HEK293 (cell line): ENCODE data around the gene MAML2.

ENCODE experiments used
- CTCF ChIA-PET: fragments of 350-600 bp; formaldehyde crosslinking; extraction: SDS; loops from one replicate; lab custom pipeline; 2021; ENCODE audit warnings: antibody characterized with exemption; lab: Yijun Ruan, JAX
- POLR2A ChIA-PET: fragments of 300-600 bp; formaldehyde crosslinking; extraction: SDS; loops from one replicate; lab custom pipeline; 2020; ENCODE audit warnings: antibody characterized with exemption, inconsistent platforms; lab: Yijun Ruan, JAX
- H3K27ac ChIP-seq: fragments of 200-500 bp; sonication (Bioruptor generic); 2 replicates; pipeline ENCODE4 v1.5.1; 2014; ENCODE audit warnings: low read depth, low read length, control low read depth, inconsistent platforms; ENCODE audit errors: extremely low read depth
- H3K36me3 ChIP-seq, 2 experiments: fragments of 200-500 bp in 1 of 2; sonication (Bioruptor generic) in 1 of 2; 1 replicate in 1 of 2; 2 replicates in 1 of 2; pipeline ENCODE4 v1.5.1; 2014 to 2017; ENCODE audit warnings: inconsistent platforms in 2 of 2, low read length in 2 of 2; ENCODE audit not compliant: control insufficient read depth in 2 of 2, insufficient read depth in 1 of 2
- H3K4me1 ChIP-seq: fragments of 200-500 bp; sonication (Bioruptor generic); 2 replicates; pipeline ENCODE4 v1.5.1; 2014; ENCODE audit warnings: mild to moderate bottlenecking, low read length, inconsistent platforms; ENCODE audit not compliant: control insufficient read depth, insufficient read depth
- H3K4me3 ChIP-seq: 2 replicates; pipeline ENCODE4 v1.5.1; 2011; ENCODE audit warnings: low read depth, mild to moderate bottlenecking, control low read depth, low read length, moderate library complexity
- H3K9me3 ChIP-seq: fragments of 200-500 bp; sonication (Bioruptor generic); 2 replicates; pipeline ENCODE4 v1.5.1; 2014; ENCODE audit warnings: low read depth, low read length, inconsistent platforms; ENCODE audit not compliant: control insufficient read depth, insufficient read depth
- HOXD13 ChIP-seq: sonication (generic); formaldehyde crosslinking; IDR thresholded peaks from 2 replicates; pipeline ENCODE4 v1.8.0; 2022; ENCODE audit warnings: missing genetic modification reagents, borderline replicate concordance
- IKZF3 ChIP-seq: fragments of 450-650 bp; IDR thresholded peaks from 2 replicates; pipeline ENCODE4 v1.5.0; 2018; ENCODE audit warnings: missing biosample characterization, mild to moderate bottlenecking, missing genetic modification characterization, moderate library complexity
- KLF1 ChIP-seq: fragments of 450-650 bp; formaldehyde crosslinking; IDR thresholded peaks from 2 replicates; pipeline ENCODE4 v1.5.1; 2016; ENCODE audit warnings: missing biosample characterization, missing genetic modification characterization
- KLF7 ChIP-seq: fragments of 450-650 bp; formaldehyde crosslinking; IDR thresholded peaks from 2 replicates; pipeline ENCODE4 v1.5.1; 2016; ENCODE audit warnings: missing biosample characterization, missing genetic modification characterization, borderline replicate concordance
- RBAK ChIP-seq: fragments of 450-650 bp; formaldehyde crosslinking; IDR thresholded peaks from 2 replicates; pipeline ENCODE4 v1.5.1; 2016; ENCODE audit warnings: missing biosample characterization, missing genetic modification characterization
- REPIN1 ChIP-seq: fragments of 450-650 bp; formaldehyde crosslinking; IDR thresholded peaks from 2 replicates; pipeline ENCODE4 v1.5.1; 2017; ENCODE audit warnings: missing biosample characterization, missing genetic modification characterization, low read depth
- SP3 ChIP-seq: fragments of 450-650 bp; formaldehyde crosslinking; IDR thresholded peaks from 2 replicates; pipeline ENCODE4 v1.5.1; 2016; ENCODE audit warnings: missing biosample characterization, missing genetic modification characterization
- ZBTB7A ChIP-seq: fragments of 450-650 bp; formaldehyde crosslinking; IDR thresholded peaks from 2 replicates; pipeline ENCODE4 v1.5.1; 2016; ENCODE audit warnings: low read depth, missing biosample characterization, missing genetic modification characterization
- ZNF121 ChIP-seq: fragments of 450-650 bp; formaldehyde crosslinking; IDR thresholded peaks from 2 replicates; pipeline ENCODE4 v1.5.1; 2016; ENCODE audit warnings: missing biosample characterization, missing genetic modification characterization
- ZNF133 ChIP-seq: fragments of 450-650 bp; formaldehyde crosslinking; IDR thresholded peaks from 2 replicates; pipeline ENCODE4 v1.5.1; 2016; ENCODE audit warnings: missing biosample characterization, missing genetic modification characterization
- ZNF23 ChIP-seq: fragments of 450-650 bp; formaldehyde crosslinking; IDR thresholded peaks from 2 replicates; pipeline ENCODE4 v1.5.1; 2016; ENCODE audit warnings: missing biosample characterization, missing genetic modification characterization, borderline replicate concordance
- ZNF274 ChIP-seq, 2 experiments: fragments of 200-500 bp in 1 of 2; fragments of 450-650 bp in 1 of 2; sonication (Bioruptor generic) in 1 of 2; formaldehyde crosslinking in 1 of 2; IDR thresholded peaks; 2 replicates each; pipeline versions ENCODE4 v1.5.1 to v1.6.1; 2014 to 2016; ENCODE audit warnings: borderline replicate concordance in 1 of 2, inconsistent platforms in 1 of 2, low read length in 1 of 2, missing biosample characterization in 1 of 2, missing genetic modification characterization in 1 of 2
- ZNF302 ChIP-seq: fragments of 450-650 bp; formaldehyde crosslinking; IDR thresholded peaks from 2 replicates; pipeline ENCODE4 v1.5.1; 2016; ENCODE audit warnings: missing biosample characterization, missing genetic modification characterization, low read depth
- ZNF37A ChIP-seq: fragments of 450-650 bp; IDR thresholded peaks from 2 replicates; pipeline ENCODE4 v1.5.1; 2018; ENCODE audit warnings: missing biosample characterization, missing genetic modification characterization
- ZNF394 ChIP-seq: fragments of 450-650 bp; formaldehyde crosslinking; IDR thresholded peaks from 2 replicates; pipeline ENCODE4 v1.5.1; 2016; ENCODE audit warnings: missing biosample characterization, missing genetic modification characterization, mild to moderate bottlenecking, moderate library complexity, borderline replicate concordance
- ZNF423 ChIP-seq: fragments of 450-650 bp; formaldehyde crosslinking; IDR thresholded peaks from 2 replicates; pipeline ENCODE4 v1.5.1; 2016; ENCODE audit warnings: missing biosample characterization, missing genetic modification characterization
- ZNF514 ChIP-seq: fragments of 450-650 bp; formaldehyde crosslinking; IDR thresholded peaks from 2 replicates; pipeline ENCODE4 v1.5.1; 2016; ENCODE audit warnings: missing biosample characterization, missing genetic modification characterization
- ZNF571 ChIP-seq: fragments of 450-650 bp; formaldehyde crosslinking; IDR thresholded peaks from 2 replicates; pipeline ENCODE4 v1.5.0; 2017; ENCODE audit warnings: missing biosample characterization, missing genetic modification characterization
- ZNF664 ChIP-seq: fragments of 450-650 bp; formaldehyde crosslinking; IDR thresholded peaks from 2 replicates; pipeline ENCODE4 v1.5.1; 2016; ENCODE audit warnings: missing biosample characterization, missing genetic modification characterization
- ZNF670 ChIP-seq: fragments of 450-650 bp; formaldehyde crosslinking; IDR thresholded peaks from 2 replicates; pipeline ENCODE4 v1.5.1; 2016; ENCODE audit warnings: missing biosample characterization, missing genetic modification characterization, low read depth
- TF ChIP-seq, protein P1 (sequence below): IDR thresholded peaks from 2 replicates; pipeline ENCODE4 v1.6.1; 2011; ENCODE audit warnings: mild to moderate bottlenecking, low read depth, low read length, borderline replicate concordance
- TF ChIP-seq, protein P2 (sequence below): fragments of 450-650 bp; formaldehyde crosslinking; IDR thresholded peaks from 2 replicates; pipeline ENCODE4 v1.5.1; 2016; ENCODE audit warnings: missing biosample characterization, missing genetic modification characterization
- TF ChIP-seq, protein P3 (sequence below): fragments of 450-650 bp; formaldehyde crosslinking; IDR thresholded peaks from 2 replicates; pipeline ENCODE4 v1.5.1; 2016; ENCODE audit warnings: missing biosample characterization, missing genetic modification characterization
- TF ChIP-seq, protein P4 (sequence below): fragments of 450-650 bp; formaldehyde crosslinking; IDR thresholded peaks from 2 replicates; pipeline ENCODE4 v1.5.1; 2016; ENCODE audit warnings: missing biosample characterization, missing genetic modification characterization
- TF ChIP-seq, protein P5 (sequence below): fragments of 450-650 bp; formaldehyde crosslinking; IDR thresholded peaks from 2 replicates; pipeline ENCODE4 v1.5.1; 2016; ENCODE audit warnings: missing biosample characterization, missing genetic modification characterization
- TF ChIP-seq, protein P6 (sequence below): fragments of 450-650 bp; formaldehyde crosslinking; IDR thresholded peaks from 2 replicates; pipeline ENCODE4 v1.5.1; 2016; ENCODE audit warnings: missing biosample characterization, missing genetic modification characterization

The MAML2 gene

DNA sequence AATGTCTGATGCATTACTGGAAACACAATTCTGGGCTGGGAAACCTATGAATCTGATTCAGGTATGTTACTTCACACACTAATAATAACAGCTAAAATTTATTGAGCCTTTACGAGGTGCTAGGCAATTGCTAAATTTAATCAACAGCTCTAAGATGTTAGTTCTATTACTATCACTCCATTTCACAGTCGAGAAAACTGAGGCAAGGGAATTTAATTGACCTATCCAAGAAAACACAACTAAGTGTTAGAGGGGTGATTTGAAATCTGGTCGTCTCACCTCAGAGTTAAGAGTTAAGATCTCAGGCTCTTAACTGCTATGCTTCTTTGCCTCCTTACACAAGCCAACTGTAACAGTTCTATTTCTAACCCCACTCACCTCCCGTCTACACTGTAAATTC, 8.8 kb downstream of the MAML2 start:
- H3K36me3 ChIP-seq: no peaks in the 10 kb centered on the region
- no peaks in the 10 kb centered on the region for H3K9me3 ChIP-seq
- TF ChIP-seq KLF7 (tag by site-specific recombination): no peak
- no peak for TF ChIP-seq ZNF670 (tag by site-specific recombination)
- TF ChIP-seq ZNF133 (tag by site-specific recombination): no peak
- no peak for TF ChIP-seq RBAK (tag by site-specific recombination)
- no peak for TF ChIP-seq ZBTB7A (tag by site-specific recombination)
- TF ChIP-seq SP3: no peak
- TF ChIP-seq ZNF423 (tag by site-specific recombination): no peak
- TF ChIP-seq, protein P1, sequence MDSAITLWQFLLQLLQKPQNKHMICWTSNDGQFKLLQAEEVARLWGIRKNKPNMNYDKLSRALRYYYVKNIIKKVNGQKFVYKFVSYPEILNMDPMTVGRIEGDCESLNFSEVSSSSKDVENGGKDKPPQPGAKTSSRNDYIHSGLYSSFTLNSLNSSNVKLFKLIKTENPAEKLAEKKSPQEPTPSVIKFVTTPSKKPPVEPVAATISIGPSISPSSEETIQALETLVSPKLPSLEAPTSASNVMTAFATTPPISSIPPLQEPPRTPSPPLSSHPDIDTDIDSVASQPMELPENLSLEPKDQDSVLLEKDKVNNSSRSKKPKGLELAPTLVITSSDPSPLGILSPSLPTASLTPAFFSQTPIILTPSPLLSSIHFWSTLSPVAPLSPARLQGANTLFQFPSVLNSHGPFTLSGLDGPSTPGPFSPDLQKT: no peak
- no peak for TF ChIP-seq ZNF23 (tag by site-specific recombination)
- no peak for TF ChIP-seq REPIN1 (tag by site-specific recombination)
- TF ChIP-seq, protein P2, sequence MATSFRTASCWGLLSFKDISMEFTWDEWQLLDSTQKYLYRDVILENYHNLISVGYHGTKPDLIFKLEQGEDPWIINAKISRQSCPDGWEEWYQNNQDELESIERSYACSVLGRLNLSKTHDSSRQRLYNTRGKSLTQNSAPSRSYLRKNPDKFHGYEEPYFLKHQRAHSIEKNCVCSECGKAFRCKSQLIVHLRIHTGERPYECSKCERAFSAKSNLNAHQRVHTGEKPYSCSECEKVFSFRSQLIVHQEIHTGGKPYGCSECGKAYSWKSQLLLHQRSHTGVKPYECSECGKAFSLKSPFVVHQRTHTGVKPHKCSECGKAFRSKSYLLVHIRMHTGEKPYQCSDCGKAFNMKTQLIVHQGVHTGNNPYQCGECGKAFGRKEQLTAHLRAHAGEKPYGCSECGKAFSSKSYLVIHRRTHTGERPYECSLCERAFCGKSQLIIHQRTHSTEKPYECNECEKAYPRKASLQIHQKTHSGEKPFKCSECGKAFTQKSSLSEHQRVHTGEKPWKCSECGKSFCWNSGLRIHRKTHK (tag by site-specific recombination): no peak
- no peak for TF ChIP-seq KLF1 (tag by site-specific recombination)
- TF ChIP-seq ZNF514 (tag by site-specific recombination): no peak
- no peak for TF ChIP-seq HOXD13 (CRISPR knock-in tag)
- TF ChIP-seq, protein P3, sequence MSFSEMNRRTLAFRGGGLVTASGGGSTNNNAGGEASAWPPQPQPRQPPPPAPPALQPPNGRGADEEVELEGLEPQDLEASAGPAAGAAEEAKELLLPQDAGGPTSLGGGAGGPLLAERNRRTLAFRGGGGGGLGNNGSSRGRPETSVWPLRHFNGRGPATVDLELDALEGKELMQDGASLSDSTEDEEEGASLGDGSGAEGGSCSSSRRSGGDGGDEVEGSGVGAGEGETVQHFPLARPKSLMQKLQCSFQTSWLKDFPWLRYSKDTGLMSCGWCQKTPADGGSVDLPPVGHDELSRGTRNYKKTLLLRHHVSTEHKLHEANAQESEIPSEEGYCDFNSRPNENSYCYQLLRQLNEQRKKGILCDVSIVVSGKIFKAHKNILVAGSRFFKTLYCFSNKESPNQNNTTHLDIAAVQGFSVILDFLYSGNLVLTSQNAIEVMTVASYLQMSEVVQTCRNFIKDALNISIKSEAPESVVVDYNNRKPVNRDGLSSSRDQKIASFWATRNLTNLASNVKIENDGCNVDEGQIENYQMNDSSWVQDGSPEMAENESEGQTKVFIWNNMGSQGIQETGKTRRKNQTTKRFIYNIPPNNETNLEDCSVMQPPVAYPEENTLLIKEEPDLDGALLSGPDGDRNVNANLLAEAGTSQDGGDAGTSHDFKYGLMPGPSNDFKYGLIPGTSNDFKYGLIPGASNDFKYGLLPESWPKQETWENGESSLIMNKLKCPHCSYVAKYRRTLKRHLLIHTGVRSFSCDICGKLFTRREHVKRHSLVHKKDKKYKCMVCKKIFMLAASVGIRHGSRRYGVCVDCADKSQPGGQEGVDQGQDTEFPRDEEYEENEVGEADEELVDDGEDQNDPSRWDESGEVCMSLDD: no peak
- TF ChIP-seq ZNF121 (tag by site-specific recombination): no peak
- TF ChIP-seq ZNF302: no peak
- no peak for TF ChIP-seq ZNF37A (tag by site-specific recombination)
- TF ChIP-seq IKZF3 (tag by site-specific recombination): no peak
- TF ChIP-seq ZNF274 (IDR thresholded peaks at IDR 0.05; ENCODE audit: low read length): no peak
- TF ChIP-seq ZNF274 (tag by site-specific recombination; IDR thresholded peaks at IDR 0.05; ENCODE audit: borderline replicate concordance): no peak
- H3K4me3 ChIP-seq: no peak overlapping the region
- H3K27ac ChIP-seq: no peak overlapping the region
- ChIA-PET CTCF (no interaction called here), POLR2A (interaction anchor here (0.9 kb wide), 1 partner anchor 9 kb away, joined by 3 read pairs; the partner anchor contains the start of gene MAML2)
- peaks cover 15% of the 10 kb centered on the region for H3K4me1 ChIP-seq

DNA sequence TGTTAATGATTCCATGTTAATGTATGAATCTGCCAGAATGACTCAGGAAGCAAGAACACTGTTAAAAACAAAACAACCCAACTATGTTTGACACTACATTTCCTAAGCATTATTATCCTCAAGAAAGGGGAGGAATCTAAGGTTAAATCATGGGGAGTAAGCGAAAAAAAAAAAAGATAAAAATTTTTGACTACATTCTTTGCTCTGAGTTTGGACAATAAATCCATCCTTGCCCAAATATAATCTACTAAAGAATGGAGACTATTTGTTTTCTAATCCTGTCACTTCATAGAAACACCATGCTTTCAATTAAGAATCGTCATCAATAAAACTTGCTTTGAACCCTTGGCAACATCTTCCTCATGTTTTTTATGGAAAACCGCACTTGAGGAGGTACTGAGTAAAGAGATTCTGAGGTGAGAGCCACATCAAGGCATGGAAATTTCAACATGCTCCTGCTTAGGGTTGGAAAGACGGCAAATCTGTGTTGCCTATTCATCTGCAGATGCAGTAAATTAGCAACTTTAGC, 9.7 kb downstream of the MAML2 start:
- Histone ChIP-seq H3K4me1 (peaks cover 18% of the 10 kb centered on the region), H3K27ac (no peak overlapping the region), H3K36me3 (no peaks in the 10 kb centered on the region), H3K4me3 (no peak overlapping the region), H3K9me3 (no peaks in the 10 kb centered on the region)
- ChIA-PET CTCF (no interaction called here), POLR2A (no interaction called here)
- TF ChIP-seq, protein P4, sequence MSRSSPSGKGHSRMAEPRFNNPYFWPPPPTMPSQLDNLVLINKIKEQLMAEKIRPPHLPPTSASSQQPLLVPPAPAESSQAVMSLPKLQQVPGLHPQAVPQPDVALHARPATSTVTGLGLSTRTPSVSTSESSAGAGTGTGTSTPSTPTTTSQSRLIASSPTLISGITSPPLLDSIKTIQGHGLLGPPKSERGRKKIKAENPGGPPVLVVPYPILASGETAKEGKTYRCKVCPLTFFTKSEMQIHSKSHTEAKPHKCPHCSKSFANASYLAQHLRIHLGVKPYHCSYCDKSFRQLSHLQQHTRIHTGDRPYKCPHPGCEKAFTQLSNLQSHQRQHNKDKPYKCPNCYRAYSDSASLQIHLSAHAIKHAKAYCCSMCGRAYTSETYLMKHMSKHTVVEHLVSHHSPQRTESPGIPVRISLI (tag by site-specific recombination): no peak
- TF ChIP-seq ZNF571 (tag by site-specific recombination): no peak
- TF ChIP-seq, protein P5, sequence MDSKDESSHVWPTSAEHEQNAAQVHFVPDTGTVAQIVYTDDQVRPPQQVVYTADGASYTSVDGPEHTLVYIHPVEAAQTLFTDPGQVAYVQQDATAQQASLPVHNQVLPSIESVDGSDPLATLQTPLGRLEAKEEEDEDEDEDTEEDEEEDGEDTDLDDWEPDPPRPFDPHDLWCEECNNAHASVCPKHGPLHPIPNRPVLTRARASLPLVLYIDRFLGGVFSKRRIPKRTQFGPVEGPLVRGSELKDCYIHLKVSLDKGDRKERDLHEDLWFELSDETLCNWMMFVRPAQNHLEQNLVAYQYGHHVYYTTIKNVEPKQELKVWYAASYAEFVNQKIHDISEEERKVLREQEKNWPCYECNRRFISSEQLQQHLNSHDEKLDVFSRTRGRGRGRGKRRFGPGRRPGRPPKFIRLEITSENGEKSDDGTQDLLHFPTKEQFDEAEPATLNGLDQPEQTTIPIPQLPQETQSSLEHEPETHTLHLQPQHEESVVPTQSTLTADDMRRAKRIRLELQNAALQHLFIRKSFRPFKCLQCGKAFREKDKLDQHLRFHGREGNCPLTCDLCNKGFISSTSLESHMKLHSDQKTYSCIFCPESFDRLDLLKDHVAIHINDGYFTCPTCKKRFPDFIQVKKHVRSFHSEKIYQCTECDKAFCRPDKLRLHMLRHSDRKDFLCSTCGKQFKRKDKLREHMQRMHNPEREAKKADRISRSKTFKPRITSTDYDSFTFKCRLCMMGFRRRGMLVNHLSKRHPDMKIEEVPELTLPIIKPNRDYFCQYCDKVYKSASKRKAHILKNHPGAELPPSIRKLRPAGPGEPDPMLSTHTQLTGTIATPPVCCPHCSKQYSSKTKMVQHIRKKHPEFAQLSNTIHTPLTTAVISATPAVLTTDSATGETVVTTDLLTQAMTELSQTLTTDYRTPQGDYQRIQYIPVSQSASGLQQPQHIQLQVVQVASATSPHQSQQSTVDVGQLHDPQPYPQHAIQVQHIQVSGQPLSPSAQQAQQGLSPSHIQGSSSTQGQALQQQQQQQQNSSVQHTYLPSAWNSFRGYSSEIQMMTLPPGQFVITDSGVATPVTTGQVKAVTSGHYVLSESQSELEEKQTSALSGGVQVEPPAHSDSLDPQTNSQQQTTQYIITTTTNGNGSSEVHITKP (tag by site-specific recombination): no peak
- TF ChIP-seq ZNF664 (tag by site-specific recombination): no peak
- TF ChIP-seq, protein P6, sequence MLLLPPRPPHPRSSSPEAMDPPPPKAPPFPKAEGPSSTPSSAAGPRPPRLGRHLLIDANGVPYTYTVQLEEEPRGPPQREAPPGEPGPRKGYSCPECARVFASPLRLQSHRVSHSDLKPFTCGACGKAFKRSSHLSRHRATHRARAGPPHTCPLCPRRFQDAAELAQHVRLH (tag by site-specific recombination): no peak
- TF ChIP-seq ZNF394 (tag by site-specific recombination): no peak
